PC-3 (cell line): ENCODE measurements around the gene TOP2A.

Experiments used
- EZH2 ChIP-seq: fragments of 300-600 bp; sonication (generic); IDR thresholded peaks from one replicate; pipeline ENCODE4 v1.6.1; 2017; ENCODE audit warnings: antibody characterized with exemption, mild to moderate bottlenecking, low read length; ENCODE audit not compliant: unreplicated experiment
- TF ChIP-seq, protein P1 (sequence below): fragments of 300-600 bp; sonication (generic); conservative IDR thresholded peaks from 2 replicates; pipeline ENCODE4 v1.5.1; 2017; ENCODE audit warnings: antibody characterized with exemption, low read depth, mild to moderate bottlenecking, low read length

DNA sequence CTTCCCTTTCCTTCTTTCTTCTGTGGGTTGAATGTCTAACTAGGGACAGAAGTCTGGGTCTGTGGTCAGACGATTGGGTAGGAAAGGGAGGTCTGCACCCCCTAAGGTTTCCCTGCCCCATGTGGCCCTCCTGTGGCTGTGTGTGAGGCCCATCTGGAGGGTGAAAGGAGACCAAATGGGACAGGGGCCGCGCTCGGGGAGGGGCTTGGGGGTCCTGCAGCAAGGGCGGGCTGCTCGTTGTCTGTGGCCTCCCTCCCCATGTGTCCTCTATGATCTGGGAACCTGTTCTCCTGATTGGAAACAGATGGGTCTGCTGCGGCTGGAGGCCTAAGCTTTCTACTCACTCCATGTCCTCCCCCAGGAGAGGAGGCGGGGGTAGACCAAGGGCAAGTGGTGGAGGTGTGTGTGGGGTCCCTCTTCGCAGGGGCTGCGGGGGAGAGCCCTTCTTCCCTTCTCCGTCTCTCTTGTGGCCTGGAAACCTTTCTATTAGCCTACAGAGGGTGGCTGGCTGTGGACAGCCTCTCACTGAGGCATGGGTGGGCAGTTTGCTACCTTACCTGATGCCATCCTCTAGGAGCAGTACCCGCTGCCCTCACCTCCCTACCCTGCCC, 44.1 kb upstream of the TOP2A start:
- TF ChIP-seq, protein P1, sequence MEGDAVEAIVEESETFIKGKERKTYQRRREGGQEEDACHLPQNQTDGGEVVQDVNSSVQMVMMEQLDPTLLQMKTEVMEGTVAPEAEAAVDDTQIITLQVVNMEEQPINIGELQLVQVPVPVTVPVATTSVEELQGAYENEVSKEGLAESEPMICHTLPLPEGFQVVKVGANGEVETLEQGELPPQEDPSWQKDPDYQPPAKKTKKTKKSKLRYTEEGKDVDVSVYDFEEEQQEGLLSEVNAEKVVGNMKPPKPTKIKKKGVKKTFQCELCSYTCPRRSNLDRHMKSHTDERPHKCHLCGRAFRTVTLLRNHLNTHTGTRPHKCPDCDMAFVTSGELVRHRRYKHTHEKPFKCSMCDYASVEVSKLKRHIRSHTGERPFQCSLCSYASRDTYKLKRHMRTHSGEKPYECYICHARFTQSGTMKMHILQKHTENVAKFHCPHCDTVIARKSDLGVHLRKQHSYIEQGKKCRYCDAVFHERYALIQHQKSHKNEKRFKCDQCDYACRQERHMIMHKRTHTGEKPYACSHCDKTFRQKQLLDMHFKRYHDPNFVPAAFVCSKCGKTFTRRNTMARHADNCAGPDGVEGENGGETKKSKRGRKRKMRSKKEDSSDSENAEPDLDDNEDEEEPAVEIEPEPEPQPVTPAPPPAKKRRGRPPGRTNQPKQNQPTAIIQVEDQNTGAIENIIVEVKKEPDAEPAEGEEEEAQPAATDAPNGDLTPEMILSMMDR, result no peak
- TF ChIP-seq EZH2, result no peak
